HG03103 (cell line): ENCODE measurements around the gene OVCA2.

Experiments used
- ATAC-seq: cut with Tn5 transposase; IDR thresholded peaks from one replicate; pipeline ENCODE4 v1.9.1; 2021; ENCODE audit warnings: low read depth; ENCODE audit not compliant: unreplicated experiment

The OVCA2 gene

GRCh38 chr17:2030779-2031163 lies 11.1 kb upstream of the OVCA2 start:
- no peak for ATAC-seq

GRCh38 chr17:2033153-2033552 lies 8.7 kb upstream of the OVCA2 start:
- no peak for ATAC-seq

- no peak for ATAC-seq
Measured at GRCh38 chr17:2034157-2034556, 7.7 kb upstream of the OVCA2 start.

- ATAC-seq: no peak
Measured at GRCh38 chr17:2034806-2035540, 6.8 kb upstream of the OVCA2 start.

GRCh38 chr17:2035541-2036488 lies 6.0 kb upstream of the OVCA2 start:
- no peak for ATAC-seq

GRCh38 chr17:2037155-2037554 lies 4.7 kb upstream of the OVCA2 start:
- ATAC-seq: no peak

- ATAC-seq: no peak
Measured at GRCh38 chr17:2040219-2040827, 1.5 kb upstream of the OVCA2 start.

GRCh38 chr17:2040942-2041560 lies 771 bp upstream of the OVCA2 start:
- ATAC-seq: no peak

- peak; percentile 9 for ATAC-seq
Measured at GRCh38 chr17:2042390-2042847, 597 bp downstream of the OVCA2 start.

- ATAC-seq: no peak
Measured at GRCh38 chr17:2042933-2043332, 1.1 kb downstream of the OVCA2 start.

- ATAC-seq: no peak
Measured at GRCh38 chr17:2043785-2044184, 2.0 kb downstream of the OVCA2 start.

GRCh38 chr17:2044263-2044894 lies 2.6 kb downstream of the OVCA2 start:
- no peak for ATAC-seq

GRCh38 chr17:2047590-2047989 lies 5.8 kb downstream of the OVCA2 start:
- no peak for ATAC-seq

- no peak for ATAC-seq
Measured at GRCh38 chr17:2048805-2049204, 7.0 kb downstream of the OVCA2 start.

- peak; percentile 37 for ATAC-seq
Measured at GRCh38 chr17:2049333-2050299, 7.8 kb downstream of the OVCA2 start.

- peak; percentile 12 for ATAC-seq
Measured at GRCh38 chr17:2050300-2051060, 8.7 kb downstream of the OVCA2 start.

- no peak for ATAC-seq
Measured at GRCh38 chr17:2051061-2051932, 9.5 kb downstream of the OVCA2 start.
